GM19397 (cell line): ENCODE results near the gene EML2.
A peak's percentile ranks its signal among the peaks of the same experiment; 100 is the strongest.

Experiments used
- ATAC-seq: cut with Tn5 transposase; IDR thresholded peaks from one replicate; pipeline ENCODE4 v1.9.1; 2021; ENCODE audit warnings: mild to moderate bottlenecking, moderate library complexity; ENCODE audit not compliant: unreplicated experiment

Gene EML2

DNA sequence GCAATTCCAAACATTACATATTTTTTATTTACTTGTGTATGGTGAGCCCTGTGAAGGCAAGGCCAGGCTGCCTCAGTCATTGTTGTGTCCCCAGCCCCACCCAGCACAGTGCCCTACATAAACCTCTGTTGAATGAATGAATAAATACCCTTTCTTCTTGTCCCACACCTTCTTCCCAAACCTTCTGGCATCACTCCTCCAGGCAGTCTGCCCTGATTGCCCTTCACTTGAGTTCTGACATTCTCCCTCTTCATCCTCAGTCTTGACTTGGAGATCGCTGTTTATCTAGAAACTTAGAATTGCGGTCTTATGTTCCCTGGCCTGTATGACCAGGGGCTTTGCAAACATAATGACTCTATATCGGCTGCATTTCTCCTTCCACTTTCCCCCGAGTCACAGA, 49.4 kb downstream of the EML2 start:
- no peak for ATAC-seq

GRCh38 chr19:45587873-45588272, 51.3 kb downstream of the EML2 start:
- no peak for ATAC-seq

DNA sequence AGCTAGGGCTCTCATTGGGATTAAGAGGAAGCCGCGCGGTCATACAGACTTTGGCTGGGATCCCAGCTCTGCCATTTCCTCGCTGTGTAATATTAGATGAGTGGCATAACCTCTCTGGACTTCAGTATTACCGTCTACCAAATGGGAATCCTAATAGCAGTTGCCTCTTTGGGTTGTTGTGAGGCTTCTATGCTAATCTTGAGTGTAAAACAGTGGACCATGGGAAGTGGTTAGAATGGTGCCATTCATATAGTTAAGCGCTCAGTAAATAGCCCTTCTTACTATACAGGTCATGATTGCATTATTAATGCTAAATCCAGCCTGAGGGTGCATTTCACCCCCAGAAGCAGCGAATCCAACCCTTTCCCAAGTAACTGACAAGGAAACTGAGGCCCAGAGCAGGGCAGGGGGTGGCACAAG, 54.0 kb downstream of the EML2 start:
- ATAC-seq, result no peak

GRCh38 chr19:45584332-45585157, 54.7 kb downstream of the EML2 start, which contains the start of gene OPA3:
Gene OPA3 (minus strand): TSS chr19:45584802. CDS start chr19:45584764, 38 bp downstream.
- ATAC-seq, result peak; percentile 91

DNA sequence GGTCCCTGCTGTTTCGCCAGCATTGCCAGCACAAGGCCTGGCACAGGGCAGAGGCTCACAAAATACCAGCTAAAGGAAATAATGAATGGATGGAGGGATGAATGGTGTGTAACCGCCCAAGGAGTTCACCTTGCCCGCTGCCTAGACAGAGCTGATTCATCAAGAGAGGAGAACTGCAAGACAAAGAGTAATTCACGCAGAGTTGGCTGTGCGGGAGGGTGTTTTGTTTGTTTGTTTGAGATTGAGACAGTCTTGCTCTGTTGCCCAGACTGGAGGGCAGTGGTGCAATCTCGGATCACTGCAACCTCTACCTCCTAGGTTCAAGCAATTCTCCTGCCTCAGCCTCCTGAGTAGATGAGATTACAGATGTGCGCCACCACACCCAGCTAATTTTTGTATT, 57.6 kb downstream of the EML2 start:
- ATAC-seq, result no peak

GRCh38 chr19:45578861-45579260, 60.3 kb downstream of the EML2 start:
- ATAC-seq, result no peak

DNA sequence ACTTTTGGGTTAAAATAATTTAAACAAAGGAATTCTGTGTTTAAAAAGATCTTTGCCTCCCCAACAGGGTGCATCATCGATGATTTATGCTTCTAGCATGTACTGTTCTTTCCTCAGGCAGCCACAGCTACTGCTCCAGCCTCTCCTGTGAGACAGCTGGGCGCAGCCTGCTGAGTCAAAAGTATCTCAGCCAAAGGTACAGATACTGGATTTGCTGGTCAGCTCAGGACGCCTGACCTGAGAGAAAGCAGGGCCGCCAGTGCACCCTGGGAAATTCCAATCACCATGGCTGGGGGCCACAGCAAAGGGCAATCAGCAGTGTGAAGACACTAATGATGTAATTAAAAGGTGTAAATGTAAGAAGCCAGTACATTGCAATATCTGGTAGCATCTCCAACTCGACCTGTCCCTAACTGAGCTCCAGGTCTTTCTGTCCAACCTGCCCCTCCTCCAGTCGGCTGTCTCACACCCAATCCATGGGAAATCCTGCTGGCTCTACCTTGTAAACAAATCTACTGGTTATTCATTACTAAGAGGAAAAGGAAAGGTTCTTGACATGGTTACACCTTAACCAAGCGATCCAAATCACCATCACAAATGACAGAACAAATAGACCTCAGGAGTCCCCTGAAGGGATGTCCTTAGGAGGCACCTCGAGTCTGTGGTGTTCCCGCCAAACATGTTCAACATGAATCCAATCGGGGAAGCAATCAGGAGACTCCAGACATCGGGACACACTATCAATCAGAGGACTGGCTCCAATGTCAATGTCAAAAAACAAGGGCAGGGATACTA, 61.9 kb downstream of the EML2 start:
- ATAC-seq, result no peak

- ATAC-seq, result no peak
Observed at GRCh38 chr19:45576682-45577081, 62.5 kb downstream of the EML2 start.

GRCh38 chr19:45575216-45575615, 64.0 kb downstream of the EML2 start:
- no peak for ATAC-seq

GRCh38 chr19:45574526-45574925, 64.7 kb downstream of the EML2 start:
- no peak for ATAC-seq

DNA sequence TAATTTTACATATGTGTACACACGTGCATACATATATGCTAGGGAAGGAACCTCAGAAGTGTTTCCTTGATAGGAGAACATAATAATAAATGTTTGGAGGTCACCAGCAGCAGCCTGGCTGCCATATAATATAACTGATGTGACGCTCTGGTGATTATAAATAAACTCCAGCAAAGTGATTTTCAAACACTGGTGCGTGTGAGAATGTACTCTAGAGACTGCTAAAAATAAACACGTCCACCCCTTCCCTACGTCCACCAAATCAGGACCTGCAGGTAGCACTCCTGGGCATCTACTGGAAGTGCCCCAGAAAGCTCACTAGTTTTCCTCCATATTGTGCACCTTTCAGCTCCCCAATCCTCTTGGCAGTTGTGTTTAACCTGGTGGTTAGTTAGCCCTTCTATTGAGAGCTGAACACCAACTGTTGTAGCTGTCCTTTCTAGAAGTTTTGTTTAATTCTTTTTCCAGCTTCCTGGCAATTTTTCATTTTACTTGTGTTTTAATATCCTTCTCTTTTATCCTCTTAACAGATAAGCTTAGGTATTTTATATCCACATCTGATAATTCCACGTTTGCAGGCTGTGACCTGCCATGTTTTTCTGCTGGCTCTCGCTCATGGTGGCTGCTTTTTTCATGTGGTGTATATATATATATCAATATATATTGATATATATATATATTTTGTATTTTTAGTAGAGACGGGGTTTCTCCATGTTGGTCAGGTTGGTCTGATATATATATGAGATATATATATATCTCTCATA, 67.6 kb downstream of the EML2 start:
- ATAC-seq, result no peak

DNA sequence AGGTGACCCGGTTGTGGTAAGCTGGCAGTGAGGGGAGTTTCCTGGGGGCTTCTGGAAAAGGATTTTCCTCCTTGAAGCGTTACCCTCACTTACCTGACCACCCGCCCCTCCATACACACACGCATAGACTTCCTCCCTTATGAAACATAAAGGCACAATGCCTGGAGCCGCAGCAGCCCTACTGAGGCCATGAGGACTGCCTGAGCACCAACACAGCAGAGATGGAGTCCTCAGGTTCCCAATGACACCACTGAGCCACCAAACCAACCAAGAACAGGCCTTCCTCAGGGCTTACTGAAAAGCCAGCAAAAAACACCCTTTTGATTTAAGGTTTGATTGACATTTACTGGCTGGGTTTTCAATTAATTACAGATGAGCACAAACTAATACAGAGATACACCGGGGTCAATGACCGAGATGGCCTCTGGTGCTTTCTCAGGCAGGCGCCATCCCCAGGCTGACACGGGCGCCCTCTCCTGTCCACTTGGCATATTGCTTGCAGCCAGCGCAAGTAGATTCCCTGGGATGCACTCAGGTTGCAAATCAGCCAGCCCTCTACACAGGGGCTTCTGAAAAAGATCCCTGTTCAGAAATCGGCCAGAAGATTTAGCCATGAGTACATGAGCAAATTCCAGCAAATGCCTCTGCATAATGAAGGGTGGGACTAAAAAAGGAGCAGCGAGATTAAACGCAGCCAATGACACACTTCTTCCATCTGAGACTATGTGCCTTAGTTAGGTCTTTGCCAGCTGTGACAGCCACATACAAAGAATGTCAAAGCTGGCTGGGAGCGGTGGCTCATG, 69.4 kb downstream of the EML2 start:
- no peak for ATAC-seq

- no peak for ATAC-seq
Observed at GRCh38 chr19:45568732-45569131, 70.5 kb downstream of the EML2 start.

GRCh38 chr19:45567609-45568008, 71.6 kb downstream of the EML2 start:
- ATAC-seq, result no peak

DNA sequence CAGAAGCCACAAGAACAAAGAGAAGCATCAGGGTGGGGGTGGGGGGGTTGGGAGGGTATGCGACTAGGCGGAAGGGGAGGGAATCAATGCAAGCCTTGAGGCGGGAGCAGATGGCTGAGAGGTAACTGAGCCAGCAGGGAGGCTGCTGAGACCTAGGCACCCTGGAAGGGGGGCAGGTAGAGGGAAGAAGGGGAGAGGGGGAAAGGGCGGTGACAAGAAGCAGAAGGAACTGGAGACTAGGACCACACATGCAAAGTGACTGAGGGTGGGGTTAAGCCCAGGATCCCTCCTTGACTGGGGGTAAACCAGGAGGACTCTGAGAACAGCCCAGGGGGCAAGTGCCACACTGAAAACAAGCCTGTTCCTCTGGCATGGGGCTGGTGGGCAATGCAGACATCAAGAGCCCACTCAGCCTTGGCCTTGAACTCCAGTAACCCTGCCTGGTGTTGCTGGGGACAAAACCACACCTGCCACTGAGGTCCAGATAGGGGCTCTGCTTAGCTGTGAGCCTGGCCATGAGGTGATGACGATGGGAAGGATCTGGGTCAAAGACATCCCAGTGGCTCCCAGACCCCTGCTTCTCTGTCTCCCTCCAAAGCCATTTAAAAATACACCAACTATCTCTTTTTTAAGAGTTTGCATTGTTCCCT, 74.9 kb downstream of the EML2 start:
- ATAC-seq, result no peak

DNA sequence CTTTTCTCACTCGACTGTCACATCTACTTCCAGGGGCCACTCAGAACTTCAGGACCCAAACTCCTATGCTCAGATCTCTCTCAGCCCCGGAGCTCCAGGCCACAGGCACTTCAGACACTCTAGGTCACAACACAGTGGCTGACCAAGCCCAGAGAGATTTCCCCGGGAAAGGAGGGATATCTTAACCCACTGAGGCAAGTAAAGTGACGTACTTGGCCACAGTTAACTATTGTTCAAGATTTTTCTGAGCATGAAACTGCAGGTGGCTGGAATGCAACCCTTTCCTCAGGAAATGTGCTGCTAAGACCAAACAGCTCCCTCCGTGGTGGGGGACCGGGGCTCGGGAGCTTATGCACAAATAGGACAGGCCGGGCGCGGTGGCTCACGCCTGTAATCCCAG, 78.5 kb downstream of the EML2 start:
- ATAC-seq, result no peak

DNA sequence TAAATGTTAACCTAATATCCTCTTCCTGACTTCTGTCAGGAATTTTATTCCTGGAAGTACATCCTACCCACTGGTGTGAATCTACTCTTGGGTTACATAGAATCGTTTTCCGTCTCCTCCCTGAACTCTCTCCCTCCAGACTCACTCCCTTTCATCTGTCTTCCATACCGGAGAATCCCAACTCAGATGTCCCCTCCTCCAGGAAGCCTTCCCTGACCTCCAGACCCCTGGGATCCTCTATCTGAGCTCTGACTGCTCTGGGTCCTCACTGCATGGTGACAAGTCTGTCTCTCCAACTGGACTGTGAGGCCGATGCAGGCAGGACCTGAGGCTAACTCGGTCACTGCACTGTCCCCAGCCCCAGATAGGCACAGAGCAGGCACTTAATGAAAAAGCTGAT, 79.2 kb downstream of the EML2 start:
- no peak for ATAC-seq
